HG03280 (cell line): ENCODE results near the gene MYLIP.

Experiments
- ATAC-seq: cut with Tn5 transposase; IDR thresholded peaks from one replicate; pipeline ENCODE4 v1.9.1; 2021; ENCODE audit warnings: mild to moderate bottlenecking, moderate library complexity; ENCODE audit not compliant: unreplicated experiment

The MYLIP gene

GRCh38 chr6:16137451-16137801, 8.5 kb downstream of the MYLIP start:
- no peak for ATAC-seq

- ATAC-seq = no peak
Measured at GRCh38 chr6:16139556-16139955, 10.7 kb downstream of the MYLIP start.

- no peak for ATAC-seq
Measured at GRCh38 chr6:16140607-16141006, 11.7 kb downstream of the MYLIP start.

- ATAC-seq = no peak
Measured at GRCh38 chr6:16141514-16141913, 12.6 kb downstream of the MYLIP start.

- ATAC-seq = no peak
Measured at GRCh38 chr6:16145038-16145437, 16.2 kb downstream of the MYLIP start.

GRCh38 chr6:16146028-16146427, 17.1 kb downstream of the MYLIP start:
- no peak for ATAC-seq

- no peak for ATAC-seq
Measured at GRCh38 chr6:16146527-16146955, 17.7 kb downstream of the MYLIP start.

- ATAC-seq = no peak
Measured at GRCh38 chr6:16148498-16148897, 19.6 kb downstream of the MYLIP start.

GRCh38 chr6:16149305-16149704, 20.4 kb downstream of the MYLIP start:
- ATAC-seq = no peak

- no peak for ATAC-seq
Measured at GRCh38 chr6:16150098-16150497, 21.2 kb downstream of the MYLIP start.

- no peak for ATAC-seq
Measured at GRCh38 chr6:16153211-16153820, 24.4 kb downstream of the MYLIP start.

- no peak for ATAC-seq
Measured at GRCh38 chr6:16154904-16155303, 26.0 kb downstream of the MYLIP start.

- ATAC-seq = no peak
Measured at GRCh38 chr6:16157492-16157891, 28.6 kb downstream of the MYLIP start.

- no peak for ATAC-seq
Measured at GRCh38 chr6:16157909-16158308, 29.0 kb downstream of the MYLIP start.

- no peak for ATAC-seq
Measured at GRCh38 chr6:16158943-16159557, 30.2 kb downstream of the MYLIP start.

GRCh38 chr6:16160794-16161193, 31.9 kb downstream of the MYLIP start:
- no peak for ATAC-seq

- no peak for ATAC-seq
Measured at GRCh38 chr6:16162003-16162402, 33.1 kb downstream of the MYLIP start.

- no peak for ATAC-seq
Measured at GRCh38 chr6:16163066-16163465, 34.2 kb downstream of the MYLIP start.

GRCh38 chr6:16163535-16164300, 34.8 kb downstream of the MYLIP start:
- ATAC-seq = no peak

GRCh38 chr6:16165641-16166040, 36.8 kb downstream of the MYLIP start:
- ATAC-seq = no peak

- ATAC-seq = no peak
Measured at GRCh38 chr6:16166871-16167608, 38.2 kb downstream of the MYLIP start.

- ATAC-seq = no peak
Measured at GRCh38 chr6:16168121-16168520, 39.2 kb downstream of the MYLIP start.
